ENCODE data around the gene TATDN3. TPM values are rescaled to one million over a fixed set of nuclear protein-coding genes. Genes with fewer than 3 reads are reported as not detected.

Gene TATDN3
- polyA plus RNA-seq, 1 of the 3 experiments (the other 2 are of a cell fraction) = 5.2 TPM

GRCh38 chr1:212816567-212817278 lies 25.0 kb downstream of the TATDN3 start (continued):
- TF ChIP-seq FOXM1 (IDR thresholded peaks at IDR 0.05; ENCODE audit: low read depth) (no peak), GABPA (IDR thresholded peaks at IDR 0.05; ENCODE audit: low read depth) (no peak)

- 70% methylated on average over 5 of the region's 5 CpGs for WGBS (ENCODE audit: low lambda C conversion rate)
- Histone ChIP-seq H3K36me3 (replicated peaks in 1 of 2; ENCODE audit: control insufficient read depth in 1 of 2, insufficient read depth in 2 of 2, low read length in 1 of 2) (no peaks in the 10 kb centered on the region), H3K9me3 (no peaks in the 10 kb centered on the region), H3K4me1 (ENCODE audit: control insufficient read depth in 1 of 2, insufficient read depth in 2 of 2, low read depth in 1 of 2, low read length in 1 of 2) (no peaks in the 10 kb centered on the region), H2AFZ (ENCODE audit: low read depth) (no peak overlapping the region), H3K4me3 (ENCODE audit: low read depth in 2 of 2, low read length in 1 of 2) (no peak overlapping the region), H3K4me2 (no peak overlapping the region), H4K20me1 (ENCODE audit: insufficient read depth) (no peaks in the 10 kb centered on the region), H3K9ac (no peak overlapping the region), H3K79me2 (ENCODE audit: insufficient read depth) (no peaks in the 10 kb centered on the region), H3K27me3 (ENCODE audit: insufficient read depth) (no peaks in the 10 kb centered on the region), H3F3A (replicated peaks; ENCODE audit: insufficient read depth) (no peaks in the 10 kb centered on the region), H3K9me2 (no peaks in the 10 kb centered on the region), H3K27ac (ENCODE audit: low read depth in 2 of 2, low read length in 1 of 2) (no peak overlapping the region)
- CTCF ChIA-PET = no interaction called here
- no peak for DNase-seq
- TF ChIP-seq FOXM1 (IDR thresholded peaks at IDR 0.05; ENCODE audit: low read depth) (no peak), EP300 (IDR thresholded peaks at IDR 0.05; ENCODE audit: borderline replicate concordance in 1 of 2, low read depth in 1 of 2, low read length in 1 of 2) (no peak), GATA2 (CRISPR knock-in tag; IDR thresholded peaks at IDR 0.05) (no peak), TEAD4 (IDR thresholded peaks at IDR 0.05; ENCODE audit: borderline replicate concordance, insufficient read depth) (no peak), JUND (IDR thresholded peaks at IDR 0.05) (no peak), NFIC (IDR thresholded peaks at IDR 0.05; ENCODE audit: borderline replicate concordance) (no peak), CHD2 (IDR thresholded peaks at IDR 0.05; ENCODE audit: low read length, partially characterized antibody) (no peak), SMC3 (IDR thresholded peaks at IDR 0.05; ENCODE audit: low read depth, low read length) (no peak), RXRA (IDR thresholded peaks at IDR 0.05; ENCODE audit: borderline replicate concordance, low read depth) (no peak)
- TF ChIP-seq, protein P1, sequence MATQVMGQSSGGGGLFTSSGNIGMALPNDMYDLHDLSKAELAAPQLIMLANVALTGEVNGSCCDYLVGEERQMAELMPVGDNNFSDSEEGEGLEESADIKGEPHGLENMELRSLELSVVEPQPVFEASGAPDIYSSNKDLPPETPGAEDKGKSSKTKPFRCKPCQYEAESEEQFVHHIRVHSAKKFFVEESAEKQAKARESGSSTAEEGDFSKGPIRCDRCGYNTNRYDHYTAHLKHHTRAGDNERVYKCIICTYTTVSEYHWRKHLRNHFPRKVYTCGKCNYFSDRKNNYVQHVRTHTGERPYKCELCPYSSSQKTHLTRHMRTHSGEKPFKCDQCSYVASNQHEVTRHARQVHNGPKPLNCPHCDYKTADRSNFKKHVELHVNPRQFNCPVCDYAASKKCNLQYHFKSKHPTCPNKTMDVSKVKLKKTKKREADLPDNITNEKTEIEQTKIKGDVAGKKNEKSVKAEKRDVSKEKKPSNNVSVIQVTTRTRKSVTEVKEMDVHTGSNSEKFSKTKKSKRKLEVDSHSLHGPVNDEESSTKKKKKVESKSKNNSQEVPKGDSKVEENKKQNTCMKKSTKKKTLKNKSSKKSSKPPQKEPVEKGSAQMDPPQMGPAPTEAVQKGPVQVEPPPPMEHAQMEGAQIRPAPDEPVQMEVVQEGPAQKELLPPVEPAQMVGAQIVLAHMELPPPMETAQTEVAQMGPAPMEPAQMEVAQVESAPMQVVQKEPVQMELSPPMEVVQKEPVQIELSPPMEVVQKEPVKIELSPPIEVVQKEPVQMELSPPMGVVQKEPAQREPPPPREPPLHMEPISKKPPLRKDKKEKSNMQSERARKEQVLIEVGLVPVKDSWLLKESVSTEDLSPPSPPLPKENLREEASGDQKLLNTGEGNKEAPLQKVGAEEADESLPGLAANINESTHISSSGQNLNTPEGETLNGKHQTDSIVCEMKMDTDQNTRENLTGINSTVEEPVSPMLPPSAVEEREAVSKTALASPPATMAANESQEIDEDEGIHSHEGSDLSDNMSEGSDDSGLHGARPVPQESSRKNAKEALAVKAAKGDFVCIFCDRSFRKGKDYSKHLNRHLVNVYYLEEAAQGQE (IDR thresholded peaks at IDR 0.05; ENCODE audit: low read depth, low read length) = no peak
- TF ChIP-seq, protein P2, sequence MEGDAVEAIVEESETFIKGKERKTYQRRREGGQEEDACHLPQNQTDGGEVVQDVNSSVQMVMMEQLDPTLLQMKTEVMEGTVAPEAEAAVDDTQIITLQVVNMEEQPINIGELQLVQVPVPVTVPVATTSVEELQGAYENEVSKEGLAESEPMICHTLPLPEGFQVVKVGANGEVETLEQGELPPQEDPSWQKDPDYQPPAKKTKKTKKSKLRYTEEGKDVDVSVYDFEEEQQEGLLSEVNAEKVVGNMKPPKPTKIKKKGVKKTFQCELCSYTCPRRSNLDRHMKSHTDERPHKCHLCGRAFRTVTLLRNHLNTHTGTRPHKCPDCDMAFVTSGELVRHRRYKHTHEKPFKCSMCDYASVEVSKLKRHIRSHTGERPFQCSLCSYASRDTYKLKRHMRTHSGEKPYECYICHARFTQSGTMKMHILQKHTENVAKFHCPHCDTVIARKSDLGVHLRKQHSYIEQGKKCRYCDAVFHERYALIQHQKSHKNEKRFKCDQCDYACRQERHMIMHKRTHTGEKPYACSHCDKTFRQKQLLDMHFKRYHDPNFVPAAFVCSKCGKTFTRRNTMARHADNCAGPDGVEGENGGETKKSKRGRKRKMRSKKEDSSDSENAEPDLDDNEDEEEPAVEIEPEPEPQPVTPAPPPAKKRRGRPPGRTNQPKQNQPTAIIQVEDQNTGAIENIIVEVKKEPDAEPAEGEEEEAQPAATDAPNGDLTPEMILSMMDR (IDR thresholded peaks at IDR 0.05) = no peak
- POLR2A ChIA-PET = no interaction called here
Observed at GRCh38 chr1:212819726-212820125, 28.0 kb downstream of the TATDN3 start.
